ENCODE results near the gene CAVIN1. TPM values are rescaled to one million over a fixed set of nuclear protein-coding genes. Genes with fewer than 3 reads are reported as not detected.
"Not testable (repeated sequence)": the region's sequence is repeated elsewhere in the genome, so short reads cannot be mapped to it uniquely, and the experiment has no call there.

The CAVIN1 gene
- total RNA-seq, 2 donors from 2014 or later = 2.4 to 4.3 TPM

DNA sequence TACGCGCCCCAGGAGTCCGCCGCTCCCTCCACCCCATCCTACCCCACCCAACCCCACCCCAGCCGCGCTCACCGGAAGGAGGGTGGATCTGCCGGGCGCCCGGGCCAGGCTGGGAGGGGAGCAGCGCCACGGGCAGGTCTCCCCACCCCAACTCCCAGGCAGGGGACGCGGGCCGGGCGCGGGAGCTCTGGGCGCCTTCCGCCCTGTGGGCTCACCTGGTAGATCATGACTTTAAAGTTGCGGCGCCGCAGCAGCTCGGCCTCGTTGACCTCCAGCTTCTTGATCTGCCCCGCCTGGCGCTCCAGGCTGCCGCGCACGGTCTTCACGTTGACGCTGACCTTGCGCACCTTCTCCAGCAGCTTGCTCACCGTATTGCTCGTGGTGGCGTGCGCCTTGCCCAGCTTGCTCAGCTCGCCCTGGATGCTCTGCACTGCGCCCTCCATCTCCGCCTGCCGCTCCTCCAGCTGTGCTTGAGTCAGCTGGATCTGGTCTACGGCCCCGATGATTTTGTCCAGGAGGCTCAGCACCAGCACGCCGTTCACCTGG, 571 bp downstream of the CAVIN1 start:
- Mint-ChIP-seq H3K9me3 (no peaks in the 10 kb centered on the region), H3K4me1 (ENCODE audit: low read depth) (peaks cover 31% of the 10 kb centered on the region), H3K4me3 (peak overlapping the region; percentile 82 to 91), H3K36me3 (ENCODE audit: insufficient read depth in 2 of 2) (no peaks in the 10 kb centered on the region), H3K27me3 (ENCODE audit: low read depth) (peaks cover 38% of the 10 kb centered on the region), H3K27ac (no peak overlapping the region)
- ATAC-seq (replicated peaks in 1 of 2) = peak; percentile 69 to 74
- peak; percentile 49 to 51 for DNase-seq

DNA sequence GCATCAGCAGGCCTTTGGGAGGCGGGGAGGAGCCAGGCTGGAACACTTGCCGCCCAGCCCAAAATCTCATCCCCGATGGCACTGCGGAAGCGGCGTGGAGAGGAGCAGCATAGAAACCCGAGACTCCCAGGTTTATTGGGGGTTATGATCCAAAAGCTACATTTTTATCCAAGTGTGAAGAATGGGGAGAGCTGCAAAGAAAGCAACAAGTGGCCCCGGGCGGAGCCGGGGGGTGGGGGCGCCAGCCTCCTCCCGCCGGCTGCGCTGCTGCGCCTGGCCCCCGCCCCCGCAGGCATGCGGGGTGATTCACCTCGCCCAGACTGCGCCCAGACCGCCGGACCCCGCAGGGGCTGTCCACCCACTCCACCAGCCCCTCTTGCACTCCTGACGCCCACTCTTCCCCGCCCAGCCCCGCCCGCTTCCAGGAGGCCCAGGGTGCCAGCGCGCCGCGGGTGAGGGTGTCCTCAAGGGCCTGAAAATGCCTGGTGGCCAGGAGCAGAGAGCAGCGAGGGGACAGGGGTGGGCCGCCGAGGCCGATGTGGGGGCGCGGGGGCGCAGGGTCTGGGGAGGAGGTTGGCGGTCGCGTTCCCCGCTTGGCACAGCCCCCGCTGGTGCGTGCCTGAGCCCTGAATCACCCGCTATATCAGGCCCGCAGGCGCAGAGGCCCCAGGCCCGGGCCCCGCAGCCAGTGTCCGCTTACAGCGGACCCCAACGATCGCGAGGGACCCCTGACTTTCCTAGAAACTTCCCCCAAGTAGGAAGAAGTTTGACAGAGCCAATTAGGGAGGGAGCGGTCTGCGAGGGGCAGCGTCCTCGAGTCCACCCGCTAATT, 1.3 kb downstream of the CAVIN1 start:
- Mint-ChIP-seq H3K27me3 (ENCODE audit: low read depth) (peaks cover 38% of the 10 kb centered on the region), H3K27ac (no peak overlapping the region), H3K9me3 (no peaks in the 10 kb centered on the region), H3K4me3 (peak overlapping the region; percentile 79 to 91), H3K4me1 (ENCODE audit: low read depth) (peaks cover 31% of the 10 kb centered on the region), H3K36me3 (ENCODE audit: insufficient read depth in 2 of 2) (no peaks in the 10 kb centered on the region)
- peak; percentile 28 to 36 for DNase-seq
- peak; percentile 61 to 63 for ATAC-seq (replicated peaks in 1 of 2)

DNA sequence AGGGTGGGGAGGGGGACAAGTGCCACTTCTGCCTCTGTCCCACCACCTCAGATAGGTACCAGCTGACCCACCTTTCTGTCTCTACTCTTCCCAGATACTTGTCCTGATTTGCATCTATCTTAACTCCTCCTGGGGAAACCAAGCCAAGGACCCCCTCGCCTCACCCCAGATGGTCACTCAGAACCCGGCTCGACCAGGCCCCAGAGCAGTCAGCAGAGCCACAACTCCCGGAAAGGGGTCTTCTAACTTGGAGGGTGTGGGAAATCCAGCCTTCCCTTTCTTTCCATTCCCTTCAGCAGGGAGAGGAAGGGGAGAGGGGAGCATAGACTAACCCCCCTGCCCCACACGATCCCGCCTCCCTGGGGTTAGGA, 1.9 kb downstream of the CAVIN1 start:
- Mint-ChIP-seq H3K4me1 (ENCODE audit: low read depth) (peaks cover 31% of the 10 kb centered on the region), H3K36me3 (ENCODE audit: insufficient read depth in 2 of 2) (no peaks in the 10 kb centered on the region), H3K27me3 (ENCODE audit: low read depth) (peaks cover 38% of the 10 kb centered on the region), H3K9me3 (no peaks in the 10 kb centered on the region), H3K27ac (no peak overlapping the region), H3K4me3 (peak overlapping the region; percentile 78 to 79)
- DNase-seq = no peak
- no peak for ATAC-seq (replicated peaks in 1 of 2)

DNA sequence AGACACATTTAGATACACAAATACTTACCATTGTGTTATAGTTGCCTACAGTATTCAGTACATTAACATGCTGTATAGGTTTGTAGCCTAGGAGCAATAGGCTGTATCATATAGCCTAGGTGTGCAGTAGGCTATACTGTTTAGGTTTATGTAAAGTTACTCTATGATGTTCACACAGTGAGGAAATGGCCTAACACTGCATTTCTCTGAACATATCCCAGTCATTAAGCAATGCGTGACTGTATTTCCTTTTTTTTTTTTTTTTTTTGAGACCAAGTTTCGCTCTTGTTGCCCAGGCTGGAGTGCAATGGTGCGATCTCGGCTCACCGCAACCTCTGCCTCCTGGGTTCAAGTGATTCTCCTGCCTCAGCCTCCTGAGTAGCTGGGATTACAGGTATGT, 5.1 kb downstream of the CAVIN1 start:
- DNase-seq; H3K36me3 Mint-ChIP-seq (ENCODE audit: insufficient read depth in 2 of 2); H3K9me3 Mint-ChIP-seq; H3K4me3 Mint-ChIP-seq; ATAC-seq (replicated peaks in 1 of 2); H3K27ac Mint-ChIP-seq: not testable (repeated sequence)
- H3K27me3 Mint-ChIP-seq (ENCODE audit: low read depth) = peaks cover 23% of the 10 kb centered on the region
- H3K4me1 Mint-ChIP-seq (ENCODE audit: low read depth) = peaks cover 44% of the 10 kb centered on the region

DNA sequence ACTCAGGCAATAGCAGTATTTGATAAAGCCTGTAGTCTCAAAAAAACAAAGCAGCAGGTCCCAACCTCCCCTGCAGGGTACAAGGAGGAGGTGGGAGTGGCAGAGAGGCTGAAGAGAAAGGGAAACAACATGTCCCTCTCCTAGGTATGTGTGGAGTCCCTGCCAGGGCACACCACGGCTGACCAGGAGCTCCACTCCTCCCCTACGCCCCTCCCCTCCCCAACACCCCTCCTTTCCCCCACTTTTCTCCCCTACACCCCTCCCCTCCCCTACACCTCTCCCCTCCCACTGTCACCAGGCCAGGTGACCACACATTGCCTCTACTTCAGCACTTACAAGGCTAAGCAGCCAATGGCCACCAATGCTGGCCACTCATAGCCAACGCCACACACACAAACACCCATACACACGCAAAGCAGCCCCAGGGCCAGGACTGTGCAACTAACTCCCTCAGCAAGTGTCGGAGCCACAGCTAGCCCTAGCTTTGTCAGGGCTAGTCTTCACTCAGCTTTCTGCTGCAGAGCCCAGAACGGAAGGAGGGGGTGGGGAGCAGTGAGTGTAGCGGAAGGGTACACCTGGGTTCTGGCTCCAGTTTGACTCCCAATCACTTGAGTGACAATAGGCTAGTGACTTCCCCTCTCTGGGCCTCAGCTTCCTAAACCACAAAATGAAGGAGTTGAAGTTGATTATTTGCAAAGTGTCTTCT, 8.2 kb downstream of the CAVIN1 start:
- H3K36me3 Mint-ChIP-seq (ENCODE audit: insufficient read depth in 2 of 2) = no peaks in the 10 kb centered on the region
- no peaks in the 10 kb centered on the region for H3K9me3 Mint-ChIP-seq
- DNase-seq = peak; percentile 73 to 74
- peak overlapping the region; percentile 7 for H3K27ac Mint-ChIP-seq
- no peaks in the 10 kb centered on the region for H3K27me3 Mint-ChIP-seq (ENCODE audit: low read depth)
- peak overlapping the region; percentile 58 to 88 for H3K4me3 Mint-ChIP-seq
- peaks cover 22% of the 10 kb centered on the region for H3K4me1 Mint-ChIP-seq (ENCODE audit: low read depth)
- ATAC-seq (replicated peaks in 1 of 2) = peak; percentile 94 to 96

DNA sequence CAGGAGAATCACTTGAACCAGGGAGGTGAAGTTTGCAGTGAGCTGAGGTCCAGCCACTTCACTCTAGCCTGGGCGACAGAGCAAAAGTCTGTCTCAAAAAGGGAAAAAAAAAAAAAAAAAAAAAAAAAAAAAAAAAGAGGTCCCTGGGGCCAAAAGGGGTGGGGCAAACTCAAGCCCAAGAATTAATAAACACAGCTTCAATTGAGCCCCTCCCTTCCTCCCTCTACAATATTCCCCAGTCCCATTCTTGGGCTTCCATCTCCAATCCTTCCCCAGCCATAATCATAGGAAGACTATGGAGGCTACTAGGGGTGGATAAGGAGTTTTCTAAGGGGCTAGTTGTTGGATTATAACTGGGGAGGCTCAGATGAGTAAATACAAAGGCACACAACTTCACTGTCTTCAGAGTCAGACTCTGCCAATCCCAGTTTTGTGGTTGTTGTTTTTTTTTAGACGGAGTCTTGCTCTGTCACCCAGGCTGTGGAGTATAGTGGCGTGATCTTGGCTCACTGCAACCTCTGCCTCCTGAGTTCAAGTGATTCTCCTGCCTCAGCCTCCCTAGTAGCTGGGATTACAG, 9.5 kb downstream of the CAVIN1 start:
- H3K4me1 Mint-ChIP-seq (ENCODE audit: low read depth) = peaks cover 16% of the 10 kb centered on the region
- H3K4me3 Mint-ChIP-seq = no peak overlapping the region
- no peaks in the 10 kb centered on the region for H3K9me3 Mint-ChIP-seq
- DNase-seq (no peak), ATAC-seq (replicated peaks in 1 of 2) (no peak)
- no peaks in the 10 kb centered on the region for H3K36me3 Mint-ChIP-seq (ENCODE audit: insufficient read depth in 2 of 2)
- no peak overlapping the region for H3K27ac Mint-ChIP-seq
- no peaks in the 10 kb centered on the region for H3K27me3 Mint-ChIP-seq (ENCODE audit: low read depth)

DNA sequence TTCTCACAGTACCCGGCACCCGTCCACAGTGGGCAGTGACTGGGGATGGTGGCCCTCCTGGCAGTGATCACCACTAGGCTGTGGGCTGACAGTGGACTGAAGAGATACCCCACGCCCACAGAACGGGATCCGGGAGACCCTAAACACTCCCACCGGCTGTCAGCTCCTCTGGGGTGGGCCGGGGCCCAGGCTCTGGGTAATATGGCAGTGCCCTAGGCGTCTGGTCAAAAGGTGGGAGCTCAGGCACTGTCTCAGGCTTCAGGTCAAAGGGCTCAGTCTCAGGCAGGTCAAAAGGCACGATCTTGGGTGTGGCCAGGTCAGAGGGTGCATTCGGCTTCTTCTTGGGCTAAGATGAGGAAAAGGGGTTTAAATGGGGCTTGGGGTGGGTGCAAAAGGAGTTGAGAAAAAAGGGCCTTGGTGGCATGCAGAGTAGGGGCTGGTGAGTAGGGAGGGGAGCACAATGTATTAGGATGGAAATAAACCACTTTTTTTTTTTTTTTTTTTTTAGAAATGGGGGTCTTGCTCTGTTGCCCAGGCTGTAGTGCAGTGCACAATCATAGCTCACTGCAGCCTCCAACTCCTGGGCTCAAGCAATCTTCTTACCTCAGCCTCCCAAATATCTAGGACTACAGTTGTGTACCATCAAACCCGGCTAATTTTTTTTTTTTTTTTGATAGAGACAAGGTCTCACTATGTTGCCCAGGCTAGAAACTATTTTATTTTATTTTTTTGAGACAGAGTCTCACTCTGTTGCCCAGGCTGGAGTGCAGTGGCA, 11.0 kb downstream of the CAVIN1 start:
- no peak for ATAC-seq (replicated peaks in 1 of 2)
- H3K4me3 Mint-ChIP-seq = no peak overlapping the region

DNA sequence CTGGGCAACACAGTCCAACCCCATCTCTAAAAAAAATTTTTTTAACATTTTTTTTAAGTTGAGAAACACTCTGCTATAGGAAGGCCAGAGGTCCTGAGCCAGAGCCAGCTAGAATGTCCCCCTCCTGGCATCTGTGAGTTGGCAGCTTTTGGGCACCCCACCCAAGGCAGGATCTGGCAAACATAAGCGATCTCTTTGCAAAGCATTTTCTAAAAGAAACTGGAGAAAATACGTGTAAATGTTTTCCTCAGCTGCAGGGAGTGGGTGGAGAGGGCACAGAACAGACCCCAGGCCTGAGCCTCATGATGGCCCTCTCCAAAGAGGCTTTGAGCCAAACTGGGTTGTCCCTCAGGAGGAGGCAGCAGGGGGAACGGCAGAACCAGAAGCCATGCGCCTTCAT, 11.7 kb downstream of the CAVIN1 start:
- Mint-ChIP-seq H3K4me1 (ENCODE audit: low read depth) (peaks cover 21% of the 10 kb centered on the region), H3K9me3 (no peaks in the 10 kb centered on the region), H3K27ac (no peak overlapping the region), H3K4me3 (no peak overlapping the region), H3K27me3 (ENCODE audit: low read depth) (no peaks in the 10 kb centered on the region), H3K36me3 (ENCODE audit: insufficient read depth in 2 of 2) (no peaks in the 10 kb centered on the region)
- ATAC-seq (replicated peaks in 1 of 2) (no peak), DNase-seq (no peak)

More for the DNA sequence above, 11.0 kb downstream of the CAVIN1 start:
- no peak for DNase-seq
- H3K27me3 Mint-ChIP-seq (ENCODE audit: low read depth) = no peaks in the 10 kb centered on the region
- H3K27ac Mint-ChIP-seq = no peak overlapping the region
- H3K36me3 Mint-ChIP-seq (ENCODE audit: insufficient read depth in 2 of 2) = no peaks in the 10 kb centered on the region
- no peaks in the 10 kb centered on the region for H3K9me3 Mint-ChIP-seq
- peaks cover 21% of the 10 kb centered on the region for H3K4me1 Mint-ChIP-seq (ENCODE audit: low read depth)

DNA sequence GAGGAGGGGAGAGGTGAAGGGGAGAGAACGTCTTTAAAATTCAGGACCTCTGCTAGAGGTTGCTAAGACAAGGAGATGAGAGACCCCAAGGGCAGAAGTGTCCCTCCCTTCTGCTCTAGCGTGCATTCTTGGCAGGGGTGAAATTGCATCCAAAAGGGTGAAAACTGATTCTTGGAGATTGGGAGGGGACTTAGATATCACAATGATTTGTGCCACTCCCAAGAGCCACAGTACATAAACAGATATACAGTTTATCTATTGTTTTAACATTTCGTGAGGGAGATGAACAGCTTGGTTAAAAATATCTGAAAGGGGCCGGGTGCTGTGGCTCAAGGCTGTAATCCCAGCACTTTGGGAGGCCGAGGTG, 12.8 kb downstream of the CAVIN1 start:
- no peak overlapping the region for H3K27ac Mint-ChIP-seq
- H3K4me1 Mint-ChIP-seq (ENCODE audit: low read depth) = peaks cover 25% of the 10 kb centered on the region
- H3K36me3 Mint-ChIP-seq (ENCODE audit: insufficient read depth in 2 of 2) = no peaks in the 10 kb centered on the region
- H3K27me3 Mint-ChIP-seq (ENCODE audit: low read depth) = no peaks in the 10 kb centered on the region
- no peak overlapping the region for H3K4me3 Mint-ChIP-seq
- no peaks in the 10 kb centered on the region for H3K9me3 Mint-ChIP-seq
- ATAC-seq (replicated peaks in 1 of 2) = no peak
- no peak for DNase-seq

DNA sequence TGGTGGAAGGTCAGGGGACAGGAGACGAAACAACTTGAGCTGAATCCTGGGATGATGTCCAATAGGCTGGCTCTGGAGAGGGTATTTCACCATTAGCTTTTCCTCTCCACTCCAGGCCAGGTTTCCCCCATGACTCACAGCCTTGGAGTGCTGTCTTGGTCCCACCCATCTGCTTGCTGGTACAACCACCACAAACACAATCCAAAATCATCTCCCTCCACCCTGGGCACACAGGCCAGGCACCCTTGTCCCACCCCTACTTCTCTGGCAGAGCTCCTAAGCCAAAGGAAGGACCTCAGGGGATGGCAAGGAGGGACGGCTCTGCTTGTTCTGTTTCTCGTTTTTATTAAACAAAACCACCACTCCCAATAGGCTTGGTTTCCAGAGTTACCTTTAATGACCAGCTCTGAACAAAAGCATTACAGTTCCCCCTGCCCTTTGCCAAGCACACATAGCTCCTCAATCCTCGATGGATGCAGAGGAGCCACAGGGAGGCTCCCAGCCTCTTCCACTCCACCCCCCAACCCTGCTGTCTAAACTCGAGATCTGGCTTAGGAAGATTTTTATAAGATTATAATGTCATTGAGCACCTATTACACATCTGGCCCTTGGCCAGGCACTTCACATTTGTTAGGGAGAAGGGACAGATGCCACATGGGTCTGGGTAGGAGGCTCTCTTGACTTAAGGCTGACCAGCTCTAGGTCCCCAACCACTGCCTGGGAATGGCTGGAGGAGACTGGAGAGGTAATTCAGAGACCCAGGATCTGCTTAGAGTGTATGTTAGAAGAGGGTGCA, 13.3 kb downstream of the CAVIN1 start:
- Mint-ChIP-seq H3K4me1 (ENCODE audit: low read depth) (peaks cover 19% of the 10 kb centered on the region), H3K9me3 (no peaks in the 10 kb centered on the region), H3K36me3 (ENCODE audit: insufficient read depth in 2 of 2) (no peaks in the 10 kb centered on the region), H3K27ac (no peak overlapping the region), H3K27me3 (ENCODE audit: low read depth) (no peaks in the 10 kb centered on the region), H3K4me3 (no peak overlapping the region)
- ATAC-seq (replicated peaks in 1 of 2) = no peak
- no peak for DNase-seq

DNA sequence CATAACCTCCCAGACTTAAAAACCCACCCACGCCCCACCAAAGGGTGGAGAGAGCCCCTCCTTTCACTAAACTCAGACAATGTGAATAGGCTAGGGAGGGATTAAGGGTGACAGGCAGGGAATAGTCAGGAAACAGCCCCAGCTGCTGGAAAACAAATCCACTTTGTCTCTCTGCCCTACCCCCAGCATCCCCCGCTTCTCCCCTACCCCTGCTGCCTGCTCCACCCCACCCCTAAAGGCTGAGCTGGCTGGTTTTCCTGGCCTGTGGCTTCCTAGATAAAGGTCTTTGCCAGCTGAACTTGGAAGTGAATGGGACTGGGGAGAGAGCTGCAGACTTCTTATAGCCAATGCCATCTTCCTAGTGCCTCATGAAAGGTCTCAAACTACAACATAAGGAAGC, 15.0 kb downstream of the CAVIN1 start:
- H3K27ac Mint-ChIP-seq = no peak overlapping the region
- no peaks in the 10 kb centered on the region for H3K9me3 Mint-ChIP-seq
- no peaks in the 10 kb centered on the region for H3K36me3 Mint-ChIP-seq (ENCODE audit: insufficient read depth in 2 of 2)
- no peaks in the 10 kb centered on the region for H3K27me3 Mint-ChIP-seq (ENCODE audit: low read depth)
- H3K4me3 Mint-ChIP-seq = no peak overlapping the region
- no peak for ATAC-seq (replicated peaks in 1 of 2)
- DNase-seq = no peak
- peaks cover 21% of the 10 kb centered on the region for H3K4me1 Mint-ChIP-seq (ENCODE audit: low read depth)

DNA sequence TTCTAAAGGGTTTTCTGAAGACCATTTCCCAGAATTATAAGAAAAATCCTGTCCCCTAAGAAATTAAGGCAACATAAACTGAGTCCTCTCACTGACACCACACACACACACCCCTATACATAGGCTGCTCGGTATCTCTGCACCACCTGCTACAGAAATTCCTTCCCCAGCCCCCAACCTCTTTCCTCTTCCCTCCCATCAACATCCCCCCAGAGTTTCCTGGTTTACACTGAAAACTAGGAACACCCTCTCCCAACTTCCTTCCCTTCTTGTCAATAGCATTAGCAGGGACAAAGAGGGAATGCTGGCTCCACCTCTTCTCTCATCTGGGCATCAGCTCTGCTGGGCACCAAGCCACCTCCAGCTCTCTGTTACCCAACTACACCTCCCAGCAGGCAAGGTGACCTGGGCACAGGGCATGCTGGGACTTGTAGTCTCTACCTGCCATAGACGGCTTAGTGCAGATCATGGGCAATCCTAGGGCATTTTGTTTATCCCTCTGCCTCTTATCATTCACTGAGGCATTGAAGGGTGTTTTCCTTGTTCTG, 15.7 kb downstream of the CAVIN1 start:
- H3K27ac Mint-ChIP-seq = no peak overlapping the region
- ATAC-seq (replicated peaks in 1 of 2) = peak; percentile 67 to 79
- peak; percentile 61 to 62 for DNase-seq
- H3K27me3 Mint-ChIP-seq (ENCODE audit: low read depth) = no peaks in the 10 kb centered on the region
- peaks cover 28% of the 10 kb centered on the region for H3K4me1 Mint-ChIP-seq (ENCODE audit: low read depth)
- no peaks in the 10 kb centered on the region for H3K9me3 Mint-ChIP-seq
- H3K4me3 Mint-ChIP-seq = peak overlapping the region in 1 of 2 donors; percentile 0
- no peaks in the 10 kb centered on the region for H3K36me3 Mint-ChIP-seq (ENCODE audit: insufficient read depth in 2 of 2)

Measured in activated T-cell treated with anti-CD3 and anti-CD28 coated beads, Interleukin-2, amount 50 U/mL, for 72 hours (primary cell).